Mucosa of descending colon (tissue), 3 donors: ENCODE results near the gene EPHX1. TPM values are rescaled to one million over a fixed set of nuclear protein-coding genes. Genes with fewer than 3 reads are reported as not detected.
A peak's percentile ranks its signal among the peaks of the same experiment; 100 is the strongest.

Source experiments
- ATAC-seq: fragments of 200-7000 bp; cut with Tn5 transposase; one replicate; pipeline ENCODE4 v1.9.1; 2020; ENCODE audit warnings: mild to moderate bottlenecking, moderate library complexity
- DNase-seq, 3 donors: peaks; one replicate each; pipeline ENCODE4 v3.0.0-alpha.2; 2020
- H3K36me3 ChIP-seq: fragments of 200-600 bp; one replicate; pipeline ENCODE4 v1.8.0; 2021; ENCODE audit warnings: low read depth, mild to moderate bottlenecking
- H3K4me1 ChIP-seq: fragments of 200-600 bp; one replicate; pipeline ENCODE4 v1.8.0; 2021; ENCODE audit warnings: low read depth, mild to moderate bottlenecking
- H3K4me3 ChIP-seq: fragments of 200-600 bp; one replicate; pipeline ENCODE4 v1.8.0; 2021; ENCODE audit warnings: mild to moderate bottlenecking
- H3K9me3 ChIP-seq: fragments of 200-600 bp; one replicate; pipeline ENCODE4 v1.8.0; 2021; ENCODE audit warnings: mild to moderate bottlenecking
- CTCF ChIP-seq: fragments of 200-600 bp; IDR thresholded peaks from one replicate; pipeline ENCODE4 v1.8.0; 2022; ENCODE audit warnings: antibody characterized with exemption, mild to moderate bottlenecking
- intact Hi-C, 2 donors: fragments of 100-400 bp; cut with DNase I in 1 of 2; cut with micrococcal nuclease in 1 of 2; formaldehyde crosslinking; loops; one replicate each; pipeline versions ENCODE4 v1.11.0 to v1.11.1; 2022; cut with DNase I, micrococcal nuclease
- total RNA-seq, 3 donors: library from RNA; stranded (reverse); fragmentation: NEBNext Ultra II Directional in 2 of 3; extraction: Animal tissue kit (Norgen Biotek cat#: 25700) in 2 of 3; gene quantifications; one replicate each; pipeline versions ENCODE4 v1.2.1 to v1.2.4, GENCODE V29; 2021 to 2023
- donor health status: DM: no; HTN: no; CAD: no; lungs with moderate emphysema.
- donor health status: DM: no; HTN: no; CAD: no.
- donor health status: DM: no; HTN: yes; CAD: no.

EPHX1 gene
- total RNA-seq, 3 donors from 2014 or later, result 48.8 to 86.3 (median 68.0) TPM

GRCh38 chr1:225880222-225880588 is 70.3 kb downstream of the EPHX1 start:
- Histone ChIP-seq H3K4me3 (no peak overlapping the region), H3K36me3 (no peaks in the 10 kb centered on the region), H3K9me3 (no peaks in the 10 kb centered on the region), H3K4me1 (peaks cover 57% of the 10 kb centered on the region)
- DNase-seq (peak; percentile 55 to 65 (median 64)), ATAC-seq (no peak)
- intact Hi-C loops, result no loop called here
- TF ChIP-seq CTCF, result no peak

GRCh38 chr1:225880636-225881035 is 70.7 kb downstream of the EPHX1 start:
- peaks cover 55% of the 10 kb centered on the region for H3K4me1 ChIP-seq
- DNase-seq, result peak in 1 of 3 donors; percentile 39
- no peak for TF ChIP-seq CTCF
- intact Hi-C loops, result no loop called here
- H3K9me3 ChIP-seq, result no peaks in the 10 kb centered on the region
- H3K4me3 ChIP-seq, result no peak overlapping the region
- no peaks in the 10 kb centered on the region for H3K36me3 ChIP-seq
- ATAC-seq, result no peak

- Histone ChIP-seq H3K9me3 (no peaks in the 10 kb centered on the region), H3K36me3 (no peaks in the 10 kb centered on the region), H3K4me1 (peaks cover 53% of the 10 kb centered on the region), H3K4me3 (peak overlapping the region; percentile 84)
- ATAC-seq (peak; percentile 51), DNase-seq (peak; percentile 78 to 91 (median 83))
- TF ChIP-seq CTCF, result no peak
- intact Hi-C loops, result no loop called here
Observed at GRCh38 chr1:225881081-225881958, 71.4 kb downstream of the EPHX1 start.

- TF ChIP-seq CTCF, result peak; percentile 40
- Histone ChIP-seq H3K4me3 (peak within 1 kb of the TSS; percentile 84), H3K4me1 (peaks cover 51% of the 10 kb centered on the region), H3K9me3 (no peaks in the 10 kb centered on the region), H3K36me3 (no peaks in the 10 kb centered on the region)
- DNase-seq (peak; percentile 94 to 95 (median 95)), ATAC-seq (peak; percentile 65)
- intact Hi-C loops, result no loop called here
Observed at GRCh38 chr1:225881959-225882693, 72.2 kb downstream of the EPHX1 start, which contains the start of gene TMEM63A. TSS of gene TMEM63A (minus strand) at chr1:225882380. CDS start at chr1:225877580, 4,800 bp downstream.

- ATAC-seq (peak; percentile 15), DNase-seq (peak; percentile 61 to 78 (median 77))
- Histone ChIP-seq H3K4me3 (peak overlapping the region; percentile 84), H3K9me3 (no peaks in the 10 kb centered on the region), H3K36me3 (no peaks in the 10 kb centered on the region), H3K4me1 (peaks cover 43% of the 10 kb centered on the region)
- intact Hi-C loops, result no loop called here
- TF ChIP-seq CTCF, result no peak
Observed at GRCh38 chr1:225882694-225883615, 73.0 kb downstream of the EPHX1 start.
